NT2/D1 (cell line): Measurements from ENCODE around the gene CCDC117.

ENCODE experiments used
- SUZ12 ChIP-seq: IDR thresholded peaks from 2 replicates; pipeline ENCODE4 v1.6.1; 2011; ENCODE audit not compliant: insufficient read length, insufficient read depth; ENCODE audit errors: extremely low read depth
- YY1 ChIP-seq: IDR thresholded peaks from 2 replicates; pipeline ENCODE4 v1.6.1; 2011; ENCODE audit not compliant: insufficient read length, insufficient read depth
- ZNF274 ChIP-seq: IDR thresholded peaks from 2 replicates; pipeline ENCODE4 v1.6.1; 2011; ENCODE audit warnings: mild to moderate bottlenecking, low read depth, low read length

- TF ChIP-seq YY1 (no peak), SUZ12 (no peak), ZNF274 (no peak)
These were observed 3.0 kb upstream of the CCDC117 start for GRCh38 chr22:28769394-28770085.
